HEK293 (cell line): ENCODE results near the gene CASP6.

Experiments
- CTCF ChIA-PET: fragments of 350-600 bp; formaldehyde crosslinking; extraction: SDS; loops from one replicate; lab custom pipeline; 2021; ENCODE audit warnings: antibody characterized with exemption; lab: Yijun Ruan, JAX
- POLR2A ChIA-PET: fragments of 300-600 bp; formaldehyde crosslinking; extraction: SDS; loops from one replicate; lab custom pipeline; 2020; ENCODE audit warnings: antibody characterized with exemption, inconsistent platforms; lab: Yijun Ruan, JAX
- H3K27ac ChIP-seq: fragments of 200-500 bp; sonication (Bioruptor generic); 2 replicates; pipeline ENCODE4 v1.5.1; 2014; ENCODE audit warnings: low read depth, low read length, control low read depth, inconsistent platforms; ENCODE audit errors: extremely low read depth
- H3K36me3 ChIP-seq, 2 experiments: fragments of 200-500 bp in 1 of 2; sonication (Bioruptor generic) in 1 of 2; 1 replicate in 1 of 2; 2 replicates in 1 of 2; pipeline ENCODE4 v1.5.1; 2014 to 2017; ENCODE audit warnings: inconsistent platforms in 2 of 2, low read length in 2 of 2; ENCODE audit not compliant: control insufficient read depth in 2 of 2, insufficient read depth in 1 of 2
- H3K4me1 ChIP-seq: fragments of 200-500 bp; sonication (Bioruptor generic); 2 replicates; pipeline ENCODE4 v1.5.1; 2014; ENCODE audit warnings: mild to moderate bottlenecking, low read length, inconsistent platforms; ENCODE audit not compliant: control insufficient read depth, insufficient read depth
- H3K4me3 ChIP-seq: 2 replicates; pipeline ENCODE4 v1.5.1; 2011; ENCODE audit warnings: low read depth, mild to moderate bottlenecking, control low read depth, low read length, moderate library complexity
- H3K9me3 ChIP-seq: fragments of 200-500 bp; sonication (Bioruptor generic); 2 replicates; pipeline ENCODE4 v1.5.1; 2014; ENCODE audit warnings: low read depth, low read length, inconsistent platforms; ENCODE audit not compliant: control insufficient read depth, insufficient read depth
- KLF1 ChIP-seq: fragments of 450-650 bp; formaldehyde crosslinking; IDR thresholded peaks from 2 replicates; pipeline ENCODE4 v1.5.1; 2016; ENCODE audit warnings: missing biosample characterization, missing genetic modification characterization
- OSR2 ChIP-seq: fragments of 450-650 bp; formaldehyde crosslinking; IDR thresholded peaks from 2 replicates; pipeline ENCODE4 v1.5.1; 2016; ENCODE audit warnings: missing biosample characterization, missing genetic modification characterization
- SETDB1 ChIP-seq: IDR thresholded peaks from one replicate; pipeline ENCODE4 v1.6.1; 2017; ENCODE audit warnings: mild to moderate bottlenecking, low read length, moderate library complexity, mixed read lengths; ENCODE audit not compliant: insufficient read length
- ZBTB7A ChIP-seq: fragments of 450-650 bp; formaldehyde crosslinking; IDR thresholded peaks from 2 replicates; pipeline ENCODE4 v1.5.1; 2016; ENCODE audit warnings: low read depth, missing biosample characterization, missing genetic modification characterization
- ZNF10 ChIP-seq: fragments of 450-650 bp; formaldehyde crosslinking; IDR thresholded peaks from 2 replicates; pipeline ENCODE4 v1.5.1; 2017; ENCODE audit warnings: missing biosample characterization, missing genetic modification characterization
- ZNF302 ChIP-seq: fragments of 450-650 bp; formaldehyde crosslinking; IDR thresholded peaks from 2 replicates; pipeline ENCODE4 v1.5.1; 2016; ENCODE audit warnings: missing biosample characterization, missing genetic modification characterization, low read depth
- ZNF629 ChIP-seq: fragments of 450-650 bp; formaldehyde crosslinking; IDR thresholded peaks from 2 replicates; pipeline ENCODE4 v1.5.1; 2017; ENCODE audit warnings: missing biosample characterization, missing genetic modification characterization
- ZNF792 ChIP-seq: fragments of 450-650 bp; formaldehyde crosslinking; IDR thresholded peaks from 2 replicates; pipeline ENCODE4 v1.5.1; 2016; ENCODE audit warnings: missing biosample characterization, missing genetic modification characterization
- ZSCAN23 ChIP-seq: fragments of 450-650 bp; formaldehyde crosslinking; IDR thresholded peaks from 2 replicates; pipeline ENCODE4 v1.5.1; 2016; ENCODE audit warnings: missing biosample characterization, missing genetic modification characterization
- TF ChIP-seq, protein P1 (sequence below): fragments of 450-650 bp; formaldehyde crosslinking; IDR thresholded peaks from 2 replicates; pipeline ENCODE4 v1.5.1; 2016; ENCODE audit warnings: missing biosample characterization, missing genetic modification characterization, low read depth
- TF ChIP-seq, protein P2 (sequence below): fragments of 450-650 bp; formaldehyde crosslinking; IDR thresholded peaks from 2 replicates; pipeline ENCODE4 v1.5.1; 2017; ENCODE audit warnings: missing biosample characterization, missing genetic modification characterization

Gene CASP6

DNA sequence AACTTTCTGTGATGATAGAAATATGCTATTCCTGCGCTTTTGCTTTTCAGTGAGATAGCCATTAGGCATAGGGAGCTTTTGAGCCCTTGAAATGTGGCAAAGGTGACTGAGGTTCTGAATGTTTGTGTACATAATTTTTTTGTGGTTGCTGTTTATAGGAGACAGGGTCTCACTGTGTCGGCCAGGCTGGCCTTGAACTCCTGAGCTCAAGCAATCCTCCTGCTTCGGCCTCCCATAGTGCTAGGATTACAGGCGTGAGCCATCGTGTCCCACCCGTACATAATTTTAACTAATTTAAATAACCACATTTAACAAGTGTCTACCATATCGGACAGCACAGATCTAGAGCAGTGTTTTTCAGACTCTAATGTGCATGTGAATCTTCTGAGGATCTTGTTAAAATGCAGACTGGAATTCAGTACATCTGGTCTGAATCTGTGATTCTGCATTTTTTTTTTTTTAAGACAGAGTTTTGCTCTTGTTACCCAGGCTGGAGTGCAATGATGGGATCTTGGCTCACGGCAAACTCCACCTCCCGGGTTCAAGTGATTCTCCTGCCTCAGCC, 45.3 kb downstream of the CASP6 start:
- no peak overlapping the region for H3K4me3 ChIP-seq
- no peak for TF ChIP-seq ZNF792 (tag by site-specific recombination)
- TF ChIP-seq, all 188 proteins: peak for 0
- Histone ChIP-seq H3K9me3 (no peaks in the 10 kb centered on the region), H3K36me3 (no peaks in the 10 kb centered on the region; a peak in 1 of 3 replicates), H3K27ac (no peak overlapping the region), H3K4me1 (no peaks in the 10 kb centered on the region)
- ChIA-PET POLR2A (no interaction called here), CTCF (no interaction called here)

DNA sequence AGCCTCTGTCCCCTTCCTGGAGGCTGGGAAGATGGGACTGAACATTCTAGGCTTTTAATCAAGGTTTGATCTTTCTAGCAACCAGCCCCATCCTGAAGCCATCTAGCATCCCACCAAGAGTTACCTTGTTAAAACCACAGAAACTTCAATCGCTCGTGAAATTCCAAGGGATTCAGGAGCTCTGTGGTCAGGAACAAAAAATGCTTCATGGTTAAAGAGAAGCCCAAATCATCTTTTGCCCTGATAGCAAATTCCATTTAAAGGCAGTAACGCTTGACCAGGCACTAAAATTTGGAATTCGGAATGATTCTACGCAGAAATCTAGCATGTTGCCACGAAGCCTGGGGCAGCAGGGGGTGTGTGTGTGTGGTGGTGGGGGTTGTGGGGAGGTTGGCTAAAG, 47.8 kb downstream of the CASP6 start:
- ChIA-PET POLR2A (no interaction called here), CTCF (no interaction called here)
- H3K9me3 ChIP-seq, result no peaks in the 10 kb centered on the region
- H3K4me1 ChIP-seq, result no peaks in the 10 kb centered on the region
- no peak for TF ChIP-seq ZNF629 (tag by site-specific recombination)
- TF ChIP-seq ZNF302, result no peak
- no peak for TF ChIP-seq KLF1 (tag by site-specific recombination)
- no peak overlapping the region for H3K4me3 ChIP-seq
- H3K36me3 ChIP-seq, result no peaks in the 10 kb centered on the region; a peak in 1 of 3 replicates
- no peak overlapping the region for H3K27ac ChIP-seq

DNA sequence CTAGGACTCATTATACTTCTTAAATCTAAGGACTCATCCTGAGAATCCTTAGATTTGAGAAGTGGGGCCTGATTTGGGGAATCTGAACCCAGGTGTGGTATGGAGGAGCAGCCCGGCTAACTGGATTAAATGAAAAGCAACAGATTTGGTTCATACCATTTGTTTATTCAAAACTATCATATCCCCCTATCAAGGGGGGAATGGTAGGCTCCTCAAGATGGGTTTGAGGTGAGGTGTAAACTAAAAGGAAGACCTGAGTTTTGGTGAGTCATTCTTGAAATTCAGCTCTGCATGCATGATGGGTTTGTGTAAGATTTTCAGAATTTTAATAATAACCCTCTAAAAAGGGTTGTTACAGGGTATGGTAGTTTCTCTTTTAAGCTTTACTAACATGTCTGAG, 53.4 kb downstream of the CASP6 start:
- H3K4me3 ChIP-seq, result no peak overlapping the region
- H3K36me3 ChIP-seq, result no peaks in the 10 kb centered on the region
- POLR2A ChIA-PET, result no interaction called here

DNA sequence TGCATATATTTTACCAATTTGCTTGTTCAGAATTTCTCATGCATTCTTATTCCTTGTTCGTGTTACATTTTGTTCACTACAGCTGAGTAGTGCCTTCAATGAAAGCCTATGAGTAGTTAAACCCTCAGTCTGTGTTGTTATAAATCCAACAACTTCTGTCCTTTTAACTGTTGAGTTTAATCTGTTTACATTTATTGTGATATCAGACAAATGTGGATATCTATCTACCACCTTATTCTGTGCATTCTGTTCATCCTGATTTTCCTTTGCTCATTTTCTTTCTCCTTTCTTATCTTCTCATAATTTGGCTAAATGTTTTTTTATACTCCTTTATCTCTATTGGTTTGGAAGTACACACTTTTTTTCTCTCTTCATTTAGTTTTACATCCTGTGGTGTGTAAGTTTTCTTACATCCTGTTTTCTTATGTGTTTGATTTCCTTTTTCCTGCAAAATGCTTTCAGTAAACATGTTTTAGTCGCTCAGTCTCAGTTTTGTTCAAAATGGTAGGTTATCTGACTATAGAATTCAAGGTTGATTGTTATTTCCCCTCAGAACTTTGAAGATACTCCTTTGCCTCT, 54.2 kb downstream of the CASP6 start:
- no peak for TF ChIP-seq ZSCAN23 (tag by site-specific recombination)
- TF ChIP-seq SETDB1, result peak; percentile 58
- Histone ChIP-seq H3K4me1 (no peaks in the 10 kb centered on the region), H3K36me3 (no peaks in the 10 kb centered on the region), H3K4me3 (no peak overlapping the region), H3K9me3 (no peaks in the 10 kb centered on the region), H3K27ac (no peak overlapping the region)
- ChIA-PET POLR2A (no interaction called here), CTCF (interaction anchor here (0.7 kb wide), 1 partner anchor 277 kb away, joined by 3 read pairs; no protein-coding TSS in a partner anchor)

More for the DNA sequence above, 53.4 kb downstream of the CASP6 start:
- H3K4me1 ChIP-seq, result no peaks in the 10 kb centered on the region
- CTCF ChIA-PET, result no interaction called here
- TF ChIP-seq ZNF10 (tag by site-specific recombination) (no peak), OSR2 (no peak), ZBTB7A (tag by site-specific recombination) (no peak)
- TF ChIP-seq, protein P1, sequence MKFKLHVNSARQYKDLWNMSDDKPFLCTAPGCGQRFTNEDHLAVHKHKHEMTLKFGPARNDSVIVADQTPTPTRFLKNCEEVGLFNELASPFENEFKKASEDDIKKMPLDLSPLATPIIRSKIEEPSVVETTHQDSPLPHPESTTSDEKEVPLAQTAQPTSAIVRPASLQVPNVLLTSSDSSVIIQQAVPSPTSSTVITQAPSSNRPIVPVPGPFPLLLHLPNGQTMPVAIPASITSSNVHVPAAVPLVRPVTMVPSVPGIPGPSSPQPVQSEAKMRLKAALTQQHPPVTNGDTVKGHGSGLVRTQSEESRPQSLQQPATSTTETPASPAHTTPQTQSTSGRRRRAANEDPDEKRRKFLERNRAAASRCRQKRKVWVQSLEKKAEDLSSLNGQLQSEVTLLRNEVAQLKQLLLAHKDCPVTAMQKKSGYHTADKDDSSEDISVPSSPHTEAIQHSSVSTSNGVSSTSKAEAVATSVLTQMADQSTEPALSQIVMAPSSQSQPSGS (tag by site-specific recombination), result no peak
- TF ChIP-seq, protein P2, sequence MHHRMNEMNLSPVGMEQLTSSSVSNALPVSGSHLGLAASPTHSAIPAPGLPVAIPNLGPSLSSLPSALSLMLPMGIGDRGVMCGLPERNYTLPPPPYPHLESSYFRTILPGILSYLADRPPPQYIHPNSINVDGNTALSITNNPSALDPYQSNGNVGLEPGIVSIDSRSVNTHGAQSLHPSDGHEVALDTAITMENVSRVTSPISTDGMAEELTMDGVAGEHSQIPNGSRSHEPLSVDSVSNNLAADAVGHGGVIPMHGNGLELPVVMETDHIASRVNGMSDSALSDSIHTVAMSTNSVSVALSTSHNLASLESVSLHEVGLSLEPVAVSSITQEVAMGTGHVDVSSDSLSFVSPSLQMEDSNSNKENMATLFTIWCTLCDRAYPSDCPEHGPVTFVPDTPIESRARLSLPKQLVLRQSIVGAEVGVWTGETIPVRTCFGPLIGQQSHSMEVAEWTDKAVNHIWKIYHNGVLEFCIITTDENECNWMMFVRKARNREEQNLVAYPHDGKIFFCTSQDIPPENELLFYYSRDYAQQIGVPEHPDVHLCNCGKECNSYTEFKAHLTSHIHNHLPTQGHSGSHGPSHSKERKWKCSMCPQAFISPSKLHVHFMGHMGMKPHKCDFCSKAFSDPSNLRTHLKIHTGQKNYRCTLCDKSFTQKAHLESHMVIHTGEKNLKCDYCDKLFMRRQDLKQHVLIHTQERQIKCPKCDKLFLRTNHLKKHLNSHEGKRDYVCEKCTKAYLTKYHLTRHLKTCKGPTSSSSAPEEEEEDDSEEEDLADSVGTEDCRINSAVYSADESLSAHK, result no peak
- H3K9me3 ChIP-seq, result no peaks in the 10 kb centered on the region
- H3K27ac ChIP-seq, result no peak overlapping the region
